Thymus (tissue), 11 donors: ENCODE results near the gene ADCY3. TPM values are rescaled to one million over a fixed set of nuclear protein-coding genes. Genes with fewer than 3 reads are reported as not detected.

Experiments used
- DNase-seq, 9 donors: peaks; one replicate each; pipeline ENCODE4 v3.0.0-alpha.2; 2013; ENCODE audit warnings: low spot score in 9 of 9, low read depth in 6 of 9, missing footprints in 1 of 9
- H3K27ac ChIP-seq, 2 donors: one replicate each; pipeline ENCODE4 v1.5.1; 2013; ENCODE audit warnings: control low read depth in 1 of 2, low read depth in 1 of 2, low read length in 1 of 2, mild to moderate bottlenecking in 1 of 2, moderate library complexity in 1 of 2
- H3K27me3 ChIP-seq, 2 donors: one replicate each; pipeline ENCODE4 v1.5.1; 2013; ENCODE audit warnings: low read length in 1 of 2; ENCODE audit not compliant: control insufficient read depth in 2 of 2, insufficient read depth in 1 of 2
- H3K36me3 ChIP-seq, 2 donors: one replicate each; pipeline ENCODE4 v1.5.1; 2013; ENCODE audit warnings: low read length in 1 of 2, mild to moderate bottlenecking in 1 of 2, moderate library complexity in 1 of 2; ENCODE audit not compliant: control insufficient read depth in 2 of 2, insufficient read depth in 2 of 2
- H3K4me1 ChIP-seq, 2 donors: one replicate each; pipeline ENCODE4 v1.5.1; 2013; ENCODE audit warnings: low read length in 2 of 2; ENCODE audit not compliant: control insufficient read depth in 2 of 2, insufficient read depth in 2 of 2
- H3K4me3 ChIP-seq, 2 donors: one replicate each; pipeline ENCODE4 v1.5.1; 2013; ENCODE audit warnings: low read length in 2 of 2, control low read depth in 1 of 2, mild to moderate bottlenecking in 1 of 2
- H3K9me3 ChIP-seq, 2 donors: one replicate each; pipeline ENCODE4 v1.5.1; 2013; ENCODE audit warnings: low read length in 1 of 2, mild to moderate bottlenecking in 1 of 2; ENCODE audit not compliant: control insufficient read depth in 2 of 2, insufficient read depth in 1 of 2
- WGBS: extraction: QIAGEN DNeasy Blood & Tissue Kit; methylation state at CpG from one replicate; pipeline ENCODE4 v1.1.7; 2013; 5-methylcytosine and 5-hydroxymethylcytosine counted together
- polyA plus RNA-seq: library from polyadenylated mRNA; stranded (reverse); fragments of 200-250 nt; gene quantifications from one replicate; pipeline ENCODE4 v1.2.3, GENCODE V29; 2013
- total RNA-seq: library from RNA; stranded (reverse); fragments of 120-200 nt; gene quantifications from one replicate; pipeline ENCODE4 v1.2.4, GENCODE V29; 2013
- donor health status: healthy.

ADCY3 gene
- total and polyA plus RNA-seq, 2 donors = 17.1 to 37.1 TPM

- WGBS = 97% methylated on average over 6 of the region's 6 CpGs
- Histone ChIP-seq H3K4me3 (no peak overlapping the region), H3K4me1 (no peaks in the 10 kb centered on the region), H3K27me3 (no peaks in the 10 kb centered on the region), H3K9me3 (no peaks in the 10 kb centered on the region), H3K27ac (no peak overlapping the region), H3K36me3 (peaks cover 2 to 9% of the 10 kb centered on the region in 2 donors)
- no peak for DNase-seq
Measured at GRCh38 chr2:24906466-24906865, 13.6 kb downstream of the ADCY3 start.

- Histone ChIP-seq H3K36me3 (peaks cover 5 to 9% of the 10 kb centered on the region in 2 donors), H3K27ac (no peak overlapping the region), H3K9me3 (no peaks in the 10 kb centered on the region), H3K4me1 (no peaks in the 10 kb centered on the region), H3K4me3 (no peak overlapping the region), H3K27me3 (no peaks in the 10 kb centered on the region)
- 93% methylated on average over 23 of the region's 23 CpGs for WGBS
- no peak for DNase-seq
Measured at GRCh38 chr2:24903161-24904103, 16.6 kb downstream of the ADCY3 start.

GRCh38 chr2:24899361-24899910 lies 20.6 kb downstream of the ADCY3 start:
- DNase-seq = no peak
- no peaks in the 10 kb centered on the region for H3K27me3 ChIP-seq
- H3K4me1 ChIP-seq = no peaks in the 10 kb centered on the region
- WGBS = 95% methylated on average over 7 of the region's 7 CpGs
- H3K36me3 ChIP-seq = peaks cover 8 to 9% of the 10 kb centered on the region in 2 donors
- H3K27ac ChIP-seq = no peak overlapping the region
- peaks cover 1 to 24% of the 10 kb centered on the region in 2 donors for H3K9me3 ChIP-seq
- H3K4me3 ChIP-seq = no peak overlapping the region

- Histone ChIP-seq H3K36me3 (peaks cover 5 to 8% of the 10 kb centered on the region in 2 donors), H3K4me3 (no peak overlapping the region), H3K4me1 (no peaks in the 10 kb centered on the region), H3K27ac (no peak overlapping the region), H3K27me3 (no peaks in the 10 kb centered on the region), H3K9me3 (peaks cover 4 to 32% of the 10 kb centered on the region in 2 donors)
- DNase-seq = no peak
- WGBS = 91% methylated on average over 30 of the region's 30 CpGs
Measured at GRCh38 chr2:24898122-24899109, 21.6 kb downstream of the ADCY3 start.

- no peaks in the 10 kb centered on the region for H3K27me3 ChIP-seq
- H3K9me3 ChIP-seq = peaks cover 4 to 40% of the 10 kb centered on the region in 2 donors
- no peak overlapping the region for H3K27ac ChIP-seq
- no peak overlapping the region for H3K4me3 ChIP-seq
- 63% methylated on average over 3 of the region's 3 CpGs for WGBS
- H3K4me1 ChIP-seq = no peaks in the 10 kb centered on the region
- DNase-seq = no peak
- H3K36me3 ChIP-seq = peaks cover 0 to 6% of the 10 kb centered on the region in 2 donors
Measured at GRCh38 chr2:24894750-24895149, 25.3 kb downstream of the ADCY3 start.

- Histone ChIP-seq H3K4me1 (no peaks in the 10 kb centered on the region), H3K27ac (no peak overlapping the region)
- 63% methylated on average over 3 of the region's 3 CpGs for WGBS
Measured at GRCh38 chr2:24893934-24894333, 26.1 kb downstream of the ADCY3 start.

GRCh38 chr2:24892928-24893327 lies 27.1 kb downstream of the ADCY3 start:
- Histone ChIP-seq H3K36me3 (peaks cover 0 to 2% of the 10 kb centered on the region in 2 donors), H3K4me3 (no peak overlapping the region), H3K27ac (no peak overlapping the region), H3K27me3 (no peaks in the 10 kb centered on the region), H3K9me3 (peaks cover 4 to 36% of the 10 kb centered on the region in 2 donors), H3K4me1 (no peaks in the 10 kb centered on the region)
- no peak for DNase-seq
- over 99% methylated on average over 2 of the region's 2 CpGs for WGBS

More at GRCh38 chr2:24893934-24894333, 26.1 kb downstream of the ADCY3 start:
- H3K36me3 ChIP-seq = peaks cover 0 to 2% of the 10 kb centered on the region in 2 donors
- no peak for DNase-seq
- no peak overlapping the region for H3K4me3 ChIP-seq
- H3K9me3 ChIP-seq = peaks cover 4 to 40% of the 10 kb centered on the region in 2 donors
- H3K27me3 ChIP-seq = no peaks in the 10 kb centered on the region

GRCh38 chr2:24891201-24891600 lies 28.8 kb downstream of the ADCY3 start:
- no peaks in the 10 kb centered on the region for H3K36me3 ChIP-seq
- WGBS = 98% methylated on average over 2 of the region's 2 CpGs
- no peaks in the 10 kb centered on the region for H3K27me3 ChIP-seq

More at GRCh38 chr2:24891201-24891600, 28.8 kb downstream of the ADCY3 start:
- peaks cover 3 to 25% of the 10 kb centered on the region in 2 donors for H3K9me3 ChIP-seq
- DNase-seq = no peak
- H3K4me3 ChIP-seq = no peak overlapping the region
- H3K27ac ChIP-seq = no peak overlapping the region
- H3K4me1 ChIP-seq = peaks cover 0 to 4% of the 10 kb centered on the region in 2 donors
